Lower leg skin (tissue), 4 donors: Measurements from ENCODE around the gene ABCA6. TPM values are rescaled to one million over a fixed set of nuclear protein-coding genes. Genes with fewer than 3 reads are reported as not detected.
A peak's percentile ranks its signal among the peaks of the same experiment; 100 is the strongest.

Experiments
- DNase-seq, 2 donors: peaks; one replicate each; pipeline ENCODE4 v3.0.0-alpha.2; 2019; ENCODE audit warnings: low spot score in 2 of 2
- H3K4me3 ChIP-seq: fragments of 200-600 bp; sonication (generic); 2 replicates; pipeline ENCODE4 v1.5.1; 2017; ENCODE audit warnings: mild to moderate bottlenecking, low read depth; ENCODE audit not compliant: poor library complexity, severe bottlenecking
- CTCF ChIP-seq, 3 donors: fragments of 450-650 bp; IDR thresholded peaks; one replicate each; pipeline ENCODE4 v1.5.1; 2016; ENCODE audit warnings: antibody characterized with exemption in 3 of 3, mild to moderate bottlenecking in 3 of 3, moderate library complexity in 2 of 3
- POLR2A ChIP-seq, 2 donors: fragments of 450-650 bp; IDR thresholded peaks; one replicate each; pipeline ENCODE4 v1.6.1; 2016 to 2017; ENCODE audit warnings: antibody characterized with exemption in 2 of 2, mild to moderate bottlenecking in 1 of 2, moderate library complexity in 1 of 2
- WGBS, 2 donors: methylation state at CpG; one replicate each; pipeline ENCODE4 v1.1.5; 2018; 5-methylcytosine and 5-hydroxymethylcytosine counted together
- intact Hi-C: fragments of 100-400 bp; cut with DNase I; formaldehyde crosslinking; loops from one replicate; pipeline ENCODE4 v1.15.0; 2023; ENCODE audit warnings: low total_unique reads
- total RNA-seq, 4 donors: library from RNA; depleted of rRNA; stranded (reverse); fragments of >200 nt; gene quantifications; one replicate each; pipeline ENCODE4 v1.1.0, GENCODE V29; 2016

ABCA6 gene
- 10 to 100 TPM; 16.3 to 29.0 (median 16.8) TPM for total RNA-seq

- peak in 1 of 2 donors; percentile 43 for DNase-seq
- WGBS, 2 donors = 26 to 29% methylated on average over 4 of the region's 4 CpGs
- H3K4me3 ChIP-seq = no peak within 1 kb of the TSS
- TF ChIP-seq CTCF (IDR thresholded peaks at IDR 0.05) (no peak), POLR2A (IDR thresholded peaks at IDR 0.05) (no peak)
- intact Hi-C loops = no loop called here
These were observed at the start of gene ABCA6 for GRCh38 chr17:69141431-69142174. ABCA6 (minus strand) TSS chr17:69141895; CDS start chr17:69140703, 1,192 bp downstream.

- no peak for DNase-seq
- WGBS, 2 donors = 83 to 90% methylated on average over 2 of the region's 2 CpGs
These were observed 47.1 kb upstream of the ABCA6 start for GRCh38 chr17:69188796-69189195.

DNA sequence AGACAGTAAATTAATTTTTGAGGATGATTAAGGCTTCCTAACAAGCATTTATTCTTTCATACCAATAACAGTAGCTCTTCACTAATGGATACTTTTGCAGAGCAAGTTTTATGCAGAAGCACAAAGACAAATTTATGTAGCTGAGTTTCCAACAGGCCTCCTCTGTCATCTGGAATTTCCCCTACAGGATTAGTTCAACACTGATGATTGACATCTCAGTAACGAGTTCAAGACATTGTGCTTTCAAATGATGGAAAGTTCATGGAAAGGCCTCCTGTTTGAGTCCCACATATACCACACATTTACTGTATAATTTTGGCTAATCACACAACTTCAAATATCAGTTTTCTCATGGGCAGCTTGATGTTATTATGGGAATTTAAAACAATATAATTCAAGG is 46.4 kb upstream of the ABCA6 start:
- intact Hi-C loops = no loop called here
- no peak overlapping the region for H3K4me3 ChIP-seq
- WGBS, 2 donors = 49 to 59% methylated on average over 1 of the region's 1 CpG
- DNase-seq = no peak
- TF ChIP-seq CTCF (IDR thresholded peaks at IDR 0.05) (no peak), POLR2A (IDR thresholded peaks at IDR 0.05) (no peak)

More at GRCh38 chr17:69188796-69189195, 47.1 kb upstream of the ABCA6 start:
- no peak for TF ChIP-seq CTCF (IDR thresholded peaks at IDR 0.05)
- TF ChIP-seq POLR2A (IDR thresholded peaks at IDR 0.05) = no peak
- no peak overlapping the region for H3K4me3 ChIP-seq
- intact Hi-C loops = no loop called here

DNA sequence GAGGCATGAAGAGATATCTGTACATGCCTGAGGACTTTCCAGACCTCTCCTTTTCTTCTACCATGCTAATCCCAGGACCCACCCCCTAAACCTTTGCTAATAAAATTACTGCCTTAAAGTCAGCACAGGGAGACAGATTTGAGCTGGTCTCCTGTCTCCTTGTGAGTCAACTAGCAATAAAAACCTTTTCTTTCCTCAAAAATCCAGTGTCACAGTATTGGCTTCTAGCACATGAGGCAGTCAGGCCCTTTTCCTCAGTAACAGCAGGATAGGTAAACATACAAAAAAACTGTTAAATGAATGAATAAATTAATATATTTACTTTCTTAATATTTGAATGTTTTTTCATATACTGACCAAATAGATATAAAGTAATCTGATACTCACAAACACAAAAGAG is 45.6 kb upstream of the ABCA6 start:
- intact Hi-C loops = no loop called here
- no peak overlapping the region for H3K4me3 ChIP-seq

DNA sequence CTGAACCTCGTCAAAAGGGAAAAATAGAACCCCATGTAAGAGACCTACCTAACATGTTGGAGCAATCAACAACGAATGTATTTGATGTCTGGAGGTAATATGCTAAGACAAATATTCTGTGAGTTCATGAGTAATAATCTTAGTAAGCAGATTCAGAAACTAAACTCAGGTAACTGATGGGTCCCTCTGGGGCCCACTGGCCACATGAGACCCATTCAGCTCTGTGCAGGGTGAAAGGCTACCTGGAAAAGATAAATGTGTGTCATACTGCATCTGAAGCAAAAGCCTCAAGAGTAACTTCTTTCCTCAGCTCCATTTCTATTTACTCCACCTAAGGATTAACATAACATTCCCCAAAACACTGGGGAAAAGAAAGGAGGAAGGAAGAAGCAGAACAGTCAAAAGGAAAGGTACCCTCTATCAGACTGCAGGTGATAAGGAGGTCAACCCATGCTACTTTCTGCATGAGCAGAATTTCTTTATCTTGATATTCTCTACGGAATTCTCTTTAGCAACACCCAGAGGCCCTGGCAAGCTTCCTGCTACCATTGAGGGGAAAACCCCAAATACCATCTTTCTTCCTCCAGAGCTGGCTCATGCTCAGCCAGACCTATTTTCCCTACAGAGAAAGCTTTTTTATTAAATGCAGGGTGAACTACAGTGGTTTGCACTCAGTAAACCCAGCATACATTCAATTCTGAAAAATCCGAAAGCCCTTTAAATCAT is 37.7 kb upstream of the ABCA6 start:
- no peak overlapping the region for H3K4me3 ChIP-seq
- intact Hi-C loops = no loop called here
- WGBS, 2 donors = 49 to 56% methylated on average over 4 of the region's 4 CpGs
- DNase-seq = no peak
- TF ChIP-seq CTCF (IDR thresholded peaks at IDR 0.05) = no peak
- TF ChIP-seq POLR2A (IDR thresholded peaks at IDR 0.05) = no peak

More for the DNA sequence above, 45.6 kb upstream of the ABCA6 start:
- TF ChIP-seq CTCF (IDR thresholded peaks at IDR 0.05) (no peak), POLR2A (IDR thresholded peaks at IDR 0.05) (no peak)
- no peak for DNase-seq
